Suprapubic skin (tissue), 4 donors: ENCODE data around the gene ISL2. TPM values are rescaled to one million over a fixed set of nuclear protein-coding genes. Genes with fewer than 3 reads are reported as not detected.

Source experiments
- DNase-seq, 2 donors: peaks; one replicate each; pipeline ENCODE4 v3.0.0-alpha.2; 2019; ENCODE audit warnings: low spot score in 2 of 2
- H3K27ac ChIP-seq: fragments of 200-600 bp; sonication (generic); one replicate; pipeline ENCODE4 v1.5.1; 2019
- H3K27me3 ChIP-seq: fragments of 200-600 bp; sonication (generic); one replicate; pipeline ENCODE4 v1.5.1; 2019
- H3K36me3 ChIP-seq: fragments of 200-600 bp; sonication (generic); one replicate; pipeline ENCODE4 v1.5.1; 2019
- H3K4me1 ChIP-seq: fragments of 200-600 bp; sonication (generic); one replicate; pipeline ENCODE4 v1.5.1; 2019
- H3K4me3 ChIP-seq: fragments of 200-600 bp; sonication (generic); one replicate; pipeline ENCODE4 v1.5.1; 2019; ENCODE audit warnings: mild to moderate bottlenecking
- H3K9me3 ChIP-seq: fragments of 200-600 bp; sonication (generic); one replicate; pipeline ENCODE4 v1.5.1; 2019
- CTCF ChIP-seq, 2 donors: fragments of 200-600 bp in 1 of 2; fragments of 450-650 bp in 1 of 2; sonication (generic) in 1 of 2; IDR thresholded peaks; one replicate each; pipeline ENCODE4 v1.5.1; 2016 to 2019; ENCODE audit warnings: antibody characterized with exemption in 2 of 2, mild to moderate bottlenecking in 1 of 2, moderate library complexity in 1 of 2
- EP300 ChIP-seq: sonication (generic); formaldehyde crosslinking; IDR thresholded peaks from one replicate; pipeline ENCODE4 v1.6.1; 2017; ENCODE audit warnings: antibody characterized with exemption
- POLR2A ChIP-seq, 2 donors: fragments of 450-650 bp; IDR thresholded peaks; one replicate each; pipeline ENCODE4 v1.6.1; 2017; ENCODE audit warnings: antibody characterized with exemption in 2 of 2, mild to moderate bottlenecking in 2 of 2, moderate library complexity in 2 of 2
- POLR2AphosphoS5 ChIP-seq, 3 donors: sonication (generic); formaldehyde crosslinking; IDR thresholded peaks; one replicate each; pipeline ENCODE4 v1.6.1; 2017; ENCODE audit warnings: antibody characterized with exemption in 3 of 3
- WGBS: methylation state at CpG from one replicate; pipeline ENCODE4 v1.1.5; 2018; 5-methylcytosine and 5-hydroxymethylcytosine counted together
- total RNA-seq, 4 donors: library from RNA; depleted of rRNA; stranded (reverse); fragments of >200 nt; gene quantifications; one replicate each; pipeline ENCODE4 v1.1.0, GENCODE V29; 2016

The ISL2 gene
- total RNA-seq, 4 donors from 2014 or later: 0.76 TPM; not detected in 3

- Histone ChIP-seq H3K4me3 (no peak overlapping the region), H3K36me3 (no peaks in the 10 kb centered on the region), H3K9me3 (no peaks in the 10 kb centered on the region), H3K27ac (no peak overlapping the region), H3K27me3 (peaks cover 31% of the 10 kb centered on the region), H3K4me1 (no peaks in the 10 kb centered on the region)
- no peak for DNase-seq
- 62% methylated on average over 3 of the region's 3 CpGs for WGBS
- TF ChIP-seq CTCF (IDR thresholded peaks at IDR 0.05): no peak
- TF ChIP-seq POLR2AphosphoS5 (IDR thresholded peaks at IDR 0.05): no peak
- TF ChIP-seq EP300: no peak
- no peak for TF ChIP-seq POLR2A (IDR thresholded peaks at IDR 0.05)
Observed at GRCh38 chr15:76324066-76324465, 12.5 kb upstream of the ISL2 start.

GRCh38 chr15:76325704-76326103 is 10.9 kb upstream of the ISL2 start:
- H3K27me3 ChIP-seq: peaks cover 36% of the 10 kb centered on the region
- DNase-seq: no peak
- H3K9me3 ChIP-seq: no peaks in the 10 kb centered on the region
- H3K27ac ChIP-seq: no peak overlapping the region
- no peak overlapping the region for H3K4me3 ChIP-seq
- no peak for TF ChIP-seq POLR2AphosphoS5 (IDR thresholded peaks at IDR 0.05)
- no peak for TF ChIP-seq CTCF (IDR thresholded peaks at IDR 0.05)
- no peak for TF ChIP-seq POLR2A (IDR thresholded peaks at IDR 0.05)
- TF ChIP-seq EP300: no peak
- H3K36me3 ChIP-seq: no peaks in the 10 kb centered on the region
- WGBS: 63% methylated on average over 2 of the region's 2 CpGs
- H3K4me1 ChIP-seq: no peaks in the 10 kb centered on the region

GRCh38 chr15:76327191-76328105 is 9.1 kb upstream of the ISL2 start:
- Histone ChIP-seq H3K36me3 (no peaks in the 10 kb centered on the region), H3K27ac (no peak overlapping the region), H3K4me1 (no peaks in the 10 kb centered on the region), H3K9me3 (no peaks in the 10 kb centered on the region), H3K27me3 (peaks cover 36% of the 10 kb centered on the region), H3K4me3 (no peak overlapping the region)
- no peak for DNase-seq
- WGBS: 73% methylated on average over 8 of the region's 8 CpGs
- TF ChIP-seq POLR2A (IDR thresholded peaks at IDR 0.05) (no peak), POLR2AphosphoS5 (IDR thresholded peaks at IDR 0.05) (no peak), CTCF (IDR thresholded peaks at IDR 0.05) (no peak), EP300 (no peak)

- WGBS: 91% methylated on average over 8 of the region's 8 CpGs
- Histone ChIP-seq H3K4me1 (no peaks in the 10 kb centered on the region), H3K36me3 (no peaks in the 10 kb centered on the region), H3K9me3 (no peaks in the 10 kb centered on the region), H3K27ac (no peak overlapping the region), H3K27me3 (peaks cover 40% of the 10 kb centered on the region), H3K4me3 (no peak overlapping the region)
- DNase-seq: no peak
- TF ChIP-seq CTCF (IDR thresholded peaks at IDR 0.05): no peak
- TF ChIP-seq POLR2AphosphoS5 (IDR thresholded peaks at IDR 0.05): no peak
- TF ChIP-seq POLR2A (IDR thresholded peaks at IDR 0.05): no peak
- no peak for TF ChIP-seq EP300
Observed at GRCh38 chr15:76328106-76328696, 8.4 kb upstream of the ISL2 start.

- 64% methylated on average over 4 of the region's 4 CpGs for WGBS
- Histone ChIP-seq H3K9me3 (no peaks in the 10 kb centered on the region), H3K27ac (no peak overlapping the region), H3K27me3 (peaks cover 42% of the 10 kb centered on the region), H3K4me3 (no peak overlapping the region), H3K36me3 (no peaks in the 10 kb centered on the region), H3K4me1 (no peaks in the 10 kb centered on the region)
- no peak for DNase-seq
- TF ChIP-seq EP300: no peak
- TF ChIP-seq POLR2AphosphoS5 (IDR thresholded peaks at IDR 0.05): no peak
- TF ChIP-seq POLR2A (IDR thresholded peaks at IDR 0.05): no peak
- TF ChIP-seq CTCF (IDR thresholded peaks at IDR 0.05): no peak
Observed at GRCh38 chr15:76328958-76329357, 7.6 kb upstream of the ISL2 start.
